H1 (cell line): ENCODE results near the gene LRBA.

ENCODE experiments used
- EZH2 ChIP-seq: fragments of 200-600 bp; sonication (generic); IDR thresholded peaks from 2 replicates; pipeline ENCODE4 v1.7.1; 2012; ENCODE audit warnings: low read depth, mild to moderate bottlenecking, moderate library complexity, low read length, inconsistent platforms; ENCODE audit not compliant: severe bottlenecking
- KDM1A ChIP-seq: fragments of 200-600, 300-600 bp; sonication (generic); IDR thresholded peaks from 2 replicates; pipeline ENCODE4 v1.7.1; 2016; ENCODE audit warnings: mild to moderate bottlenecking, low read length, borderline replicate concordance
- RNF2 ChIP-seq: fragments of 200-900, 300-1000 bp; sonication (generic); IDR thresholded peaks from 2 replicates; pipeline ENCODE4 v1.7.1; 2016; ENCODE audit warnings: borderline replicate concordance, low read depth, mild to moderate bottlenecking, antibody characterized with exemption, low read length; ENCODE audit not compliant: poor library complexity, severe bottlenecking; ENCODE audit errors: missing control alignments
- TF ChIP-seq, protein P1 (sequence below), 3 experiments: IDR thresholded peaks; 1 replicate in 2 of 3; 2 replicates in 1 of 3; pipeline versions ENCODE4 v1.5.1 to v1.6.1; 2011; ENCODE audit warnings: low read length in 3 of 3, mild to moderate bottlenecking in 3 of 3, inconsistent platforms in 2 of 3, low read depth in 1 of 3, moderate library complexity in 1 of 3; ENCODE audit not compliant: insufficient read depth in 1 of 3; ENCODE audit errors: control extremely low read depth in 1 of 3

DNA sequence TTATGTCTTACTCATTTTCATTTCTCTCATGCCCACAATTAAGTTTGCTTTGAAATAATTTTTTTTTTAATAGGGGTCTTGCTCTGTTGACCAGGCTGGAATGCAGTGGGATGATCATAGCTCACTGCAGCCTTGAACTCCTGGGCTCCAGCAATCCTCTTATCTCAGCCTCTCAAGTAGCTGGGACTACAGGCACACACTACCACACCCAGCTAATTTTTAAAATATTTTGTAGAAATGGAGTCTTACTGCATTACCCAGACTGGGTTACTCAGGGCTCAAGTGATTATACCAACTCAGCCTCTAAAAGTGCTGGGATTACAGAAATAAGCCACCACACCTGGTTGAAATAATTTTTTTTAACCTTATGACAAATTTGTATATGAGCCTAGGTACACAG, 452.3 kb downstream of the LRBA start:
- TF ChIP-seq, protein P1, sequence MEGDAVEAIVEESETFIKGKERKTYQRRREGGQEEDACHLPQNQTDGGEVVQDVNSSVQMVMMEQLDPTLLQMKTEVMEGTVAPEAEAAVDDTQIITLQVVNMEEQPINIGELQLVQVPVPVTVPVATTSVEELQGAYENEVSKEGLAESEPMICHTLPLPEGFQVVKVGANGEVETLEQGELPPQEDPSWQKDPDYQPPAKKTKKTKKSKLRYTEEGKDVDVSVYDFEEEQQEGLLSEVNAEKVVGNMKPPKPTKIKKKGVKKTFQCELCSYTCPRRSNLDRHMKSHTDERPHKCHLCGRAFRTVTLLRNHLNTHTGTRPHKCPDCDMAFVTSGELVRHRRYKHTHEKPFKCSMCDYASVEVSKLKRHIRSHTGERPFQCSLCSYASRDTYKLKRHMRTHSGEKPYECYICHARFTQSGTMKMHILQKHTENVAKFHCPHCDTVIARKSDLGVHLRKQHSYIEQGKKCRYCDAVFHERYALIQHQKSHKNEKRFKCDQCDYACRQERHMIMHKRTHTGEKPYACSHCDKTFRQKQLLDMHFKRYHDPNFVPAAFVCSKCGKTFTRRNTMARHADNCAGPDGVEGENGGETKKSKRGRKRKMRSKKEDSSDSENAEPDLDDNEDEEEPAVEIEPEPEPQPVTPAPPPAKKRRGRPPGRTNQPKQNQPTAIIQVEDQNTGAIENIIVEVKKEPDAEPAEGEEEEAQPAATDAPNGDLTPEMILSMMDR (IDR thresholded peaks at IDR 0.05; ENCODE audit: control extremely low read depth in 1 of 3, insufficient read depth in 1 of 3, low read depth in 1 of 3, low read length in 3 of 3): no peak
- TF ChIP-seq EZH2 (no peak), RNF2 (no peak), KDM1A (no peak)
